Panc1 (cell line): ENCODE results near the gene LRFN2. TPM values are rescaled to one million over a fixed set of nuclear protein-coding genes. Genes with fewer than 3 reads are reported as not detected.

Experiments used
- ATAC-seq: fragments of 200-7000 bp; cut with Tn5 transposase; 2 replicates; pipeline ENCODE4 v1.9.1; 2020; ENCODE audit warnings: mild to moderate bottlenecking, moderate library complexity
- BruUV-seq: library from RNA; stranded (reverse); fragments of 400-500 nt; replicated peaks from 2 replicates; lab custom pipeline; 2021; lab: Mats Ljungman, UMichigan
- CTCF ChIA-PET: fragments of 300-600 bp; sonication (Branson Sonifier 250); formaldehyde crosslinking; loops from one replicate; lab custom pipeline; 2022; ENCODE audit warnings: antibody characterized with exemption; lab: Charles Lee
- POLR2A ChIA-PET: fragments of 300-600 bp; sonication (Branson Sonifier 250); formaldehyde crosslinking; loops from one replicate; lab custom pipeline; 2022; ENCODE audit warnings: antibody characterized with exemption; lab: Charles Lee
- DNase-seq: peaks from one replicate; pipeline ENCODE4 v3.0.0-alpha.2; 2010; ENCODE audit warnings: low read depth, low spot score
- H3K27ac ChIP-seq: 2 replicates; pipeline ENCODE4 v1.5.1; 2011; ENCODE audit warnings: mild to moderate bottlenecking, low read length, inconsistent platforms
- H3K27me3 ChIP-seq: fragments of 200-500 bp; sonication (Bioruptor generic); 2 replicates; pipeline ENCODE4 v1.6.0; 2014; ENCODE audit warnings: low read length, inconsistent platforms; ENCODE audit not compliant: control insufficient read depth, insufficient read depth
- H3K36me3 ChIP-seq: fragments of 200-500 bp; sonication (Bioruptor generic); 2 replicates; pipeline ENCODE4 v1.5.1; 2014; ENCODE audit warnings: inconsistent platforms, mild to moderate bottlenecking, low read length, moderate library complexity; ENCODE audit not compliant: control insufficient read depth, insufficient read depth
- H3K4me1 ChIP-seq: 2 replicates; pipeline ENCODE4 v1.5.1; 2011; ENCODE audit warnings: inconsistent platforms, mild to moderate bottlenecking, low read length, moderate library complexity; ENCODE audit not compliant: control insufficient read depth, insufficient read depth
- H3K4me3 ChIP-seq, 2 experiments: 2 replicates each; pipeline ENCODE4 v1.5.1; 2011 to 2012; ENCODE audit warnings: low read depth in 2 of 2, low read length in 2 of 2, mild to moderate bottlenecking in 2 of 2, inconsistent platforms in 1 of 2, moderate library complexity in 1 of 2
- H3K9me3 ChIP-seq: fragments of 200-500 bp; sonication (Bioruptor generic); 2 replicates; pipeline ENCODE4 v1.5.1; 2014; ENCODE audit warnings: low read depth, mild to moderate bottlenecking, inconsistent platforms, low read length, moderate library complexity; ENCODE audit not compliant: control insufficient read depth, insufficient read depth
- CTCF ChIP-seq: fragments of 450-650 bp; IDR thresholded peaks from 2 replicates; pipeline ENCODE4 v1.5.1; 2017; ENCODE audit warnings: mild to moderate bottlenecking
- POLR2AphosphoS5 ChIP-seq: IDR thresholded peaks from 2 replicates; pipeline ENCODE4 v1.6.1; 2012; ENCODE audit warnings: mild to moderate bottlenecking, low read depth, low read length, moderate library complexity
- REST ChIP-seq, 2 experiments: IDR thresholded peaks; 2 replicates each; pipeline ENCODE4 v1.6.1; 2011 to 2012; ENCODE audit warnings: low read depth in 2 of 2, control low read depth in 1 of 2, low read length in 1 of 2, mild to moderate bottlenecking in 1 of 2, moderate library complexity in 1 of 2; ENCODE audit not compliant: insufficient read depth in 1 of 2
- SIN3A ChIP-seq: IDR thresholded peaks from 2 replicates; pipeline ENCODE4 v1.6.1; 2012; ENCODE audit warnings: low read depth, mild to moderate bottlenecking, low read length, moderate library complexity, borderline replicate concordance; ENCODE audit not compliant: insufficient read depth
- TCF7L2 ChIP-seq: IDR thresholded peaks from 2 replicates; pipeline ENCODE4 v1.6.1; 2011; ENCODE audit warnings: mild to moderate bottlenecking, low read depth, low read length, inconsistent platforms
- in situ Hi-C: cut with HindIII; loops from 2 replicates; pipeline ENCODE4 v1.10.0; 2016; ENCODE audit warnings: low sequenced_read_pairs, low pct_unique_long_range_greater_than_20kb
- intact Hi-C: fragments of 100-400 bp; cut with micrococcal nuclease; formaldehyde crosslinking; loops from one replicate; pipeline ENCODE4 v1.10.0; 2022; ENCODE audit not compliant: unreplicated experiment
- total RNA-seq: library from RNA; stranded (reverse); gene quantifications from one replicate; pipeline ENCODE4 v1.2.1, GENCODE V29; 2021; ENCODE audit not compliant: unreplicated experiment

LRFN2 gene
- total RNA-seq, 1 experiment from 2014 or later = 0.05 TPM

GRCh38 chr6:40485795-40486194, 101.4 kb downstream of the LRFN2 start:
- in situ Hi-C loops (no loop called here), intact Hi-C loops (no loop called here)
- H3K27ac ChIP-seq = no peak overlapping the region
- H3K4me1 ChIP-seq = no peaks in the 10 kb centered on the region
- H3K36me3 ChIP-seq = no peaks in the 10 kb centered on the region
- H3K9me3 ChIP-seq = no peaks in the 10 kb centered on the region
- BruUV-seq = no TSS peak
- ChIA-PET POLR2A (no interaction called here), CTCF (no interaction called here)
- ATAC-seq (no peak), DNase-seq (no peak)
- no peak overlapping the region for H3K4me3 ChIP-seq
- TF ChIP-seq POLR2AphosphoS5 (no peak), SIN3A (no peak), REST (IDR thresholded peaks at IDR 0.05; ENCODE audit: insufficient read depth in 1 of 2, low read depth in 2 of 2, low read length in 1 of 2) (no peak), CTCF (no peak)
- H3K27me3 ChIP-seq = peaks cover 13% of the 10 kb centered on the region

GRCh38 chr6:40485300-40485699, 101.9 kb downstream of the LRFN2 start:
- no peaks in the 10 kb centered on the region for H3K4me1 ChIP-seq
- no peak for ATAC-seq
- DNase-seq = no peak
- POLR2A ChIA-PET = no interaction called here
- in situ Hi-C loops = no loop called here
- TF ChIP-seq SIN3A = no peak
- no peak for TF ChIP-seq TCF7L2
- no peak for TF ChIP-seq POLR2AphosphoS5
- no peak for TF ChIP-seq CTCF
- no peak for TF ChIP-seq REST (IDR thresholded peaks at IDR 0.05; ENCODE audit: insufficient read depth in 1 of 2, low read depth in 2 of 2, low read length in 1 of 2)
- H3K27ac ChIP-seq = no peak overlapping the region
- CTCF ChIA-PET = no interaction called here
- no peaks in the 10 kb centered on the region for H3K9me3 ChIP-seq
- intact Hi-C loops = no loop called here
- H3K27me3 ChIP-seq = peaks cover 13% of the 10 kb centered on the region
- H3K36me3 ChIP-seq = no peaks in the 10 kb centered on the region
- no peak overlapping the region for H3K4me3 ChIP-seq
- no TSS peak for BruUV-seq
